Muscle of leg (tissue), 11 donors: ENCODE data around the gene OR2F1. TPM values are rescaled to one million over a fixed set of nuclear protein-coding genes. Genes with fewer than 3 reads are reported as not detected.

Experiments used
- DNase-seq: peaks from one replicate; pipeline ENCODE4 v3.0.0; 2013
- H3K27ac ChIP-seq: one replicate; pipeline ENCODE4 v1.5.1; 2013; ENCODE audit warnings: mild to moderate bottlenecking, low read length, control low read depth
- H3K27me3 ChIP-seq: one replicate; pipeline ENCODE4 v1.6.1; 2013; ENCODE audit warnings: low read length; ENCODE audit not compliant: control insufficient read depth, insufficient read depth
- H3K36me3 ChIP-seq: one replicate; pipeline ENCODE4 v1.6.1; 2013; ENCODE audit warnings: low read length; ENCODE audit not compliant: control insufficient read depth, insufficient read depth
- H3K4me1 ChIP-seq: one replicate; pipeline ENCODE4 v1.6.1; 2013; ENCODE audit warnings: low read length; ENCODE audit not compliant: control insufficient read depth, insufficient read depth
- H3K4me3 ChIP-seq: one replicate; pipeline ENCODE4 v1.5.1; 2013; ENCODE audit warnings: low read length, control low read depth
- H3K9me3 ChIP-seq: replicated peaks from 2 replicates; pipeline ENCODE4 v1.6.1; 2013; ENCODE audit warnings: low read depth, low read length; ENCODE audit not compliant: control insufficient read depth
- WGBS: methylation state at CpG from one replicate; pipeline ENCODE4 v1.1.5; 2013; ENCODE audit warnings: missing lambda C conversion rate; ENCODE audit not compliant: insufficient coverage; 5-methylcytosine and 5-hydroxymethylcytosine counted together
- polyA plus RNA-seq, 8 donors: library from polyadenylated mRNA; unstranded; fragments of 120-200 nt; gene quantifications; one replicate each; pipeline versions ENCODE4 v1.2.1 to v1.2.3, GENCODE V29; 2013; ENCODE audit warnings: inconsistent platforms in 1 of 8, low replicate concordance in 1 of 8; ENCODE audit not compliant: insufficient read length in 8 of 8, insufficient read depth in 1 of 8
- total RNA-seq: library from RNA; stranded (reverse); fragments of 120-200 nt; gene quantifications from one replicate; pipeline ENCODE4 v1.2.4, GENCODE V29; 2013

Gene OR2F1
- total and polyA plus RNA-seq, 9 donors, result 0.12 to 0.32 TPM; not detected in 7

GRCh38 chr7:143929224-143929920 lies 25.3 kb upstream of the OR2F1 start:
- no CpG with 5 or more reads among the region's 1 CpG for WGBS

GRCh38 chr7:143931739-143932138 lies 22.9 kb upstream of the OR2F1 start:
- no peak overlapping the region for H3K27ac ChIP-seq
- no peak for DNase-seq

More at GRCh38 chr7:143929224-143929920, 25.3 kb upstream of the OR2F1 start:
- H3K9me3 ChIP-seq, result no peaks in the 10 kb centered on the region
- H3K4me3 ChIP-seq, result no peak overlapping the region
- no peaks in the 10 kb centered on the region for H3K4me1 ChIP-seq
- H3K36me3 ChIP-seq, result no peaks in the 10 kb centered on the region
- no peak overlapping the region for H3K27ac ChIP-seq
- no peaks in the 10 kb centered on the region for H3K27me3 ChIP-seq
- peak; percentile 5 for DNase-seq

GRCh38 chr7:143934526-143935325 lies 19.9 kb upstream of the OR2F1 start, which contains the start of gene OR2F2:
Gene OR2F2 (plus strand): TSS chr7:143935233. CDS start chr7:143935233, 0 bp downstream.
- Histone ChIP-seq H3K36me3 (no peaks in the 10 kb centered on the region), H3K27me3 (no peaks in the 10 kb centered on the region), H3K9me3 (no peaks in the 10 kb centered on the region), H3K27ac (no peak within 1 kb of the TSS), H3K4me1 (no peaks in the 10 kb centered on the region), H3K4me3 (no peak within 1 kb of the TSS)
- DNase-seq, result peak; percentile 59
- no CpG with 5 or more reads among the region's 3 CpGs for WGBS

More at GRCh38 chr7:143931739-143932138, 22.9 kb upstream of the OR2F1 start:
- H3K4me3 ChIP-seq, result no peak overlapping the region
- H3K36me3 ChIP-seq, result no peaks in the 10 kb centered on the region
- H3K4me1 ChIP-seq, result no peaks in the 10 kb centered on the region
- H3K27me3 ChIP-seq, result no peaks in the 10 kb centered on the region
- no peaks in the 10 kb centered on the region for H3K9me3 ChIP-seq

- H3K27me3 ChIP-seq, result no peaks in the 10 kb centered on the region
- H3K27ac ChIP-seq, result no peak overlapping the region
- no peaks in the 10 kb centered on the region for H3K9me3 ChIP-seq
- peak; percentile 44 for DNase-seq
- no peaks in the 10 kb centered on the region for H3K4me1 ChIP-seq
- no CpG with 5 or more reads among the region's 4 CpGs for WGBS
- no peaks in the 10 kb centered on the region for H3K36me3 ChIP-seq
- H3K4me3 ChIP-seq, result no peak overlapping the region
Observed at GRCh38 chr7:143936087-143937009, 18.3 kb upstream of the OR2F1 start.

- no peak overlapping the region for H3K4me3 ChIP-seq
- DNase-seq, result no peak
- no peaks in the 10 kb centered on the region for H3K36me3 ChIP-seq
- H3K9me3 ChIP-seq, result no peaks in the 10 kb centered on the region
- no peaks in the 10 kb centered on the region for H3K4me1 ChIP-seq
- WGBS, result 100% methylated on average over 1 of the region's 5 CpGs
- H3K27ac ChIP-seq, result no peak overlapping the region
- no peaks in the 10 kb centered on the region for H3K27me3 ChIP-seq
Observed at GRCh38 chr7:143938379-143939243, 16.0 kb upstream of the OR2F1 start.

DNA sequence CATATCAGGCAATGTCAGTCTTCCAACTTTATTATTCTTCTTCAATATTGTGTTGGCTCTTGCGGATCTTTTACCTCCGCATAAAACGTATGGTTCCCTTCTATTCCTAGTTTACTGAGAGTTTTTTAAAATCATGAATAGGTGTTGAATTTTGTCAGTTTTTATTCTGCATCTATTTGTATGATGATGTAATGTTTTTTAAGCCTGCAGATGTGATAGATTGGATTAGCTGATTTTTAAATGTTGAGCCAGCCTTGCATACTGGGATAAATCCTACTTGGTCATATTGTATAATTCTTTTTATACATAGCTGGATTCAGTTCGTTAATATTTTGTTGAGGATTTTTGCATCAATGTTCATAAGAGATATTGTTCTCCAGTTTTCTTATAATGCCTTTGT lies 9.2 kb upstream of the OR2F1 start:
- no peaks in the 10 kb centered on the region for H3K4me1 ChIP-seq
- no CpG with 5 or more reads among the region's 4 CpGs for WGBS
- no peak overlapping the region for H3K27ac ChIP-seq
- no peak overlapping the region for H3K4me3 ChIP-seq
- no peaks in the 10 kb centered on the region for H3K36me3 ChIP-seq
- no peak for DNase-seq
- H3K27me3 ChIP-seq, result no peaks in the 10 kb centered on the region
- H3K9me3 ChIP-seq, result no peaks in the 10 kb centered on the region

GRCh38 chr7:143947111-143947510 lies 7.5 kb upstream of the OR2F1 start:
- H3K27ac ChIP-seq, result no peak overlapping the region
- no peak for DNase-seq
- H3K36me3 ChIP-seq, result no peaks in the 10 kb centered on the region
- H3K4me1 ChIP-seq, result no peaks in the 10 kb centered on the region
- no peaks in the 10 kb centered on the region for H3K27me3 ChIP-seq
- H3K4me3 ChIP-seq, result no peak overlapping the region
- no peaks in the 10 kb centered on the region for H3K9me3 ChIP-seq
- WGBS, result no CpG with 5 or more reads among the region's 2 CpGs

- no peaks in the 10 kb centered on the region for H3K9me3 ChIP-seq
- H3K27ac ChIP-seq, result no peak overlapping the region
- no peaks in the 10 kb centered on the region for H3K27me3 ChIP-seq
- no peak overlapping the region for H3K4me3 ChIP-seq
- WGBS, result 20% methylated on average over 1 of the region's 2 CpGs
- H3K36me3 ChIP-seq, result no peaks in the 10 kb centered on the region
- no peak for DNase-seq
- H3K4me1 ChIP-seq, result no peaks in the 10 kb centered on the region
Observed at GRCh38 chr7:143948733-143949132, 5.9 kb upstream of the OR2F1 start.

GRCh38 chr7:143953421-143953820 lies 1.2 kb upstream of the OR2F1 start:
- peak; percentile 78 for DNase-seq
- H3K27ac ChIP-seq, result no peak overlapping the region

More at GRCh38 chr7:143953421-143953820, 1.2 kb upstream of the OR2F1 start:
- Histone ChIP-seq H3K9me3 (no peaks in the 10 kb centered on the region), H3K4me1 (peaks cover 2% of the 10 kb centered on the region), H3K4me3 (no peak overlapping the region), H3K27me3 (no peaks in the 10 kb centered on the region), H3K36me3 (no peaks in the 10 kb centered on the region)
- no CpG with 5 or more reads among the region's 3 CpGs for WGBS
